Midbrain (tissue), 1 donor: Measurements from ENCODE around the gene ELP6.
"Not testable (repeated sequence)": the region's sequence is repeated elsewhere in the genome, so short reads cannot be mapped to it uniquely, and the experiment has no call there.

ENCODE experiments used
- DNase-seq: peaks from one replicate; lab custom pipeline; 2025; lab: John Stamatoyannopoulos, UW

Gene ELP6

GRCh38 chr3:47464588-47464987, 48.9 kb downstream of the ELP6 start:
- no peak for DNase-seq

GRCh38 chr3:47459534-47460085, 53.9 kb downstream of the ELP6 start:
- DNase-seq: not testable (repeated sequence)

- no peak for DNase-seq
Measured at GRCh38 chr3:47456984-47457383, 56.5 kb downstream of the ELP6 start.

GRCh38 chr3:47455806-47456452, 57.6 kb downstream of the ELP6 start:
- no peak for DNase-seq

GRCh38 chr3:47452453-47453215, 60.9 kb downstream of the ELP6 start:
- DNase-seq: no peak
